A673 (cell line): ENCODE data around the gene ASTL. TPM values are rescaled to one million over a fixed set of nuclear protein-coding genes. Genes with fewer than 3 reads are reported as not detected.

Experiments
- BruUV-seq: library from RNA; stranded (reverse); fragments of 400-500 nt; replicated peaks from 2 replicates; lab custom pipeline; 2021; lab: Mats Ljungman, UMichigan
- CTCF ChIA-PET: fragments of 300-600 bp; sonication (Branson Sonifier 250); formaldehyde crosslinking; loops from one replicate; lab custom pipeline; 2022; ENCODE audit warnings: antibody characterized with exemption; lab: Charles Lee
- POLR2A ChIA-PET: fragments of 300-600 bp; sonication (Branson Sonifier 250); formaldehyde crosslinking; loops from one replicate; lab custom pipeline; 2022; ENCODE audit warnings: antibody characterized with exemption; ENCODE audit not compliant: low non-redundant PET; lab: Charles Lee
- DNase-seq: peaks from one replicate; pipeline ENCODE4 v3.0.0-alpha.2; 2015; ENCODE audit warnings: low spot score
- H3K27ac ChIP-seq: fragments of 200-600 bp; sonication (generic); 2 replicates; pipeline ENCODE4 v1.5.1; 2016; ENCODE audit warnings: mixed run types, low read depth, mild to moderate bottlenecking, mixed read lengths, antibody characterized with exemption, low read length; ENCODE audit not compliant: poor library complexity, severe bottlenecking
- H3K27me3 ChIP-seq: fragments of 200-600 bp; sonication (generic); replicated peaks from 2 replicates; pipeline ENCODE4 v1.6.1; 2017; ENCODE audit warnings: mixed run types, low read depth, mild to moderate bottlenecking, mixed read lengths, antibody characterized with exemption, low read length; ENCODE audit not compliant: insufficient read depth, poor library complexity
- H3K36me3 ChIP-seq: fragments of 200-600 bp; sonication (generic); 2 replicates; pipeline ENCODE4 v1.6.1; 2016; ENCODE audit warnings: mixed run types, mild to moderate bottlenecking, mixed read lengths, antibody characterized with exemption, low read length; ENCODE audit not compliant: insufficient read depth, poor library complexity, severe bottlenecking
- H3K4me1 ChIP-seq: fragments of 200-600 bp; sonication (generic); 2 replicates; pipeline ENCODE4 v1.6.1; 2017; ENCODE audit warnings: mixed run types, mild to moderate bottlenecking, mixed read lengths, antibody characterized with exemption, low read length; ENCODE audit not compliant: insufficient read depth, poor library complexity, severe bottlenecking
- H3K4me3 ChIP-seq: fragments of 200-600 bp; sonication (generic); 2 replicates; pipeline ENCODE4 v1.5.1; 2016; ENCODE audit warnings: low read depth, mixed run types, mild to moderate bottlenecking, mixed read lengths, low read length; ENCODE audit not compliant: poor library complexity, severe bottlenecking
- H3K9me3 ChIP-seq: fragments of 200-600 bp; sonication (generic); 2 replicates; pipeline ENCODE4 v1.6.1; 2016; ENCODE audit warnings: mixed run types, low read depth, mild to moderate bottlenecking, mixed read lengths, antibody characterized with exemption, low read length; ENCODE audit not compliant: poor library complexity, severe bottlenecking
- EZH2 ChIP-seq: fragments of 200-600 bp; sonication (generic); IDR thresholded peaks from 2 replicates; pipeline ENCODE4 v1.6.1; 2017; ENCODE audit warnings: borderline replicate concordance, low read depth, mild to moderate bottlenecking, mixed read lengths, antibody characterized with exemption, low read length; ENCODE audit not compliant: poor library complexity, severe bottlenecking
- intact Hi-C: fragments of 100-400 bp; cut with micrococcal nuclease; formaldehyde crosslinking; loops from one replicate; pipeline ENCODE4 v1.10.0; 2022; ENCODE audit not compliant: unreplicated experiment
- total RNA-seq: library from RNA; stranded (reverse); gene quantifications from 2 replicates; pipeline ENCODE4 v1.2.3, GENCODE V29; 2021
- TF ChIP-seq, protein P1 (sequence below): fragments of 300-800, 200-600 bp; sonication (generic); conservative IDR thresholded peaks from 2 replicates; pipeline ENCODE4 v1.5.1; 2017; ENCODE audit warnings: low read depth, mild to moderate bottlenecking, antibody characterized with exemption, low read length, moderate library complexity, mixed read lengths

Gene ASTL
- total RNA-seq, 1 experiment from 2014 or later = not detected

- BruUV-seq = no TSS peak
- Histone ChIP-seq H3K27me3 (peaks cover 10% of the 10 kb centered on the region), H3K4me3 (no peak overlapping the region), H3K9me3 (peaks cover 7% of the 10 kb centered on the region), H3K4me1 (no peaks in the 10 kb centered on the region), H3K27ac (no peak overlapping the region), H3K36me3 (no peaks in the 10 kb centered on the region)
- intact Hi-C loops = no loop called here
- no peak for DNase-seq
- ChIA-PET CTCF (no interaction called here), POLR2A (no interaction called here)
- TF ChIP-seq, protein P1, sequence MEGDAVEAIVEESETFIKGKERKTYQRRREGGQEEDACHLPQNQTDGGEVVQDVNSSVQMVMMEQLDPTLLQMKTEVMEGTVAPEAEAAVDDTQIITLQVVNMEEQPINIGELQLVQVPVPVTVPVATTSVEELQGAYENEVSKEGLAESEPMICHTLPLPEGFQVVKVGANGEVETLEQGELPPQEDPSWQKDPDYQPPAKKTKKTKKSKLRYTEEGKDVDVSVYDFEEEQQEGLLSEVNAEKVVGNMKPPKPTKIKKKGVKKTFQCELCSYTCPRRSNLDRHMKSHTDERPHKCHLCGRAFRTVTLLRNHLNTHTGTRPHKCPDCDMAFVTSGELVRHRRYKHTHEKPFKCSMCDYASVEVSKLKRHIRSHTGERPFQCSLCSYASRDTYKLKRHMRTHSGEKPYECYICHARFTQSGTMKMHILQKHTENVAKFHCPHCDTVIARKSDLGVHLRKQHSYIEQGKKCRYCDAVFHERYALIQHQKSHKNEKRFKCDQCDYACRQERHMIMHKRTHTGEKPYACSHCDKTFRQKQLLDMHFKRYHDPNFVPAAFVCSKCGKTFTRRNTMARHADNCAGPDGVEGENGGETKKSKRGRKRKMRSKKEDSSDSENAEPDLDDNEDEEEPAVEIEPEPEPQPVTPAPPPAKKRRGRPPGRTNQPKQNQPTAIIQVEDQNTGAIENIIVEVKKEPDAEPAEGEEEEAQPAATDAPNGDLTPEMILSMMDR = no peak
- no peak for TF ChIP-seq EZH2
Observed at GRCh38 chr2:96075199-96075771, 63.0 kb downstream of the ASTL start.

DNA sequence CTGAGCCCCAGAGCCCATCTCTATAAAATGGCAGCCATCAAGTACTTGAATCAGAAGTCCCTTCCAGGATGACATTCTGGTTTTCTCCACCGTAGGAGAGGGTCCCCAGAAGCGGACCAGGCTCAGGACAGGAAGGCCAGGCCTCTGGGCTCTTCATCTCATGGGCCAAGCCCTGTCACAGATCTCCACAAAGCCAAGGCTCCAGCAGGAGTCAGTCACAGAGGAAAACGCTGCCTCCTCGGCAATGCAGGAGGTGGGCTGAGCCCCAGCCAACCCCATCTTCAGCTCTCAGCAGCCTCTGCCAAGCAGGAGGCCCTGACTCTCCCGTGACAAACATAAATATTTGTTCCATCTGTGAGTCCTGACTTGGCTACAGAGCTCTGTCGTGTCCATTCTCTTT, 64.1 kb downstream of the ASTL start:
- no TSS peak for BruUV-seq
- no peak for TF ChIP-seq EZH2
- TF ChIP-seq, protein P1 = no peak
- Histone ChIP-seq H3K4me1 (no peaks in the 10 kb centered on the region), H3K9me3 (peaks cover 7% of the 10 kb centered on the region), H3K27ac (no peak overlapping the region), H3K36me3 (no peaks in the 10 kb centered on the region), H3K4me3 (no peak overlapping the region), H3K27me3 (peaks cover 4% of the 10 kb centered on the region)
- no peak for DNase-seq
- ChIA-PET POLR2A (no interaction called here), CTCF (no interaction called here)
- intact Hi-C loops = no loop called here

- intact Hi-C loops = no loop called here
- no peak overlapping the region for H3K4me3 ChIP-seq
- no peak overlapping the region for H3K27ac ChIP-seq
- TF ChIP-seq EZH2 = no peak
- TF ChIP-seq, protein P1 = no peak
- BruUV-seq = no TSS peak
- H3K9me3 ChIP-seq = peaks cover 7% of the 10 kb centered on the region
- ChIA-PET CTCF (no interaction called here), POLR2A (no interaction called here)
- no peak for DNase-seq
- H3K4me1 ChIP-seq = no peaks in the 10 kb centered on the region
- no peaks in the 10 kb centered on the region for H3K27me3 ChIP-seq
- no peaks in the 10 kb centered on the region for H3K36me3 ChIP-seq
Observed at GRCh38 chr2:96073170-96073775, 65.0 kb downstream of the ASTL start.

Other genes starting within 250 kb of the ASTL start
- gene ANKRD36C, start 146.7 kb downstream of the ASTL start, total RNA-seq = 30.1 and 35.7 TPM in 2 replicates
- gene GPAT2, start 103.6 kb downstream of the ASTL start, total RNA-seq = not detected in 2 replicates
- 0.11 TPM in 1 of 2 replicates, not detected in the other for gene ADRA2B, start 21.9 kb downstream of the ASTL start, total RNA-seq
- gene DUSP2, start 6.9 kb upstream of the ASTL start, total RNA-seq = 0.50 and 1.4 TPM in 2 replicates
- 189 and 201 TPM in 2 replicates for gene STARD7, start 70.3 kb upstream of the ASTL start, total RNA-seq
- gene TMEM127, start 127.5 kb upstream of the ASTL start, total RNA-seq = 23.6 and 25.5 TPM in 2 replicates
- gene CIAO1, start 127.7 kb upstream of the ASTL start, total RNA-seq = 76.8 and 79.7 TPM in 2 replicates
- 202 and 208 TPM in 2 replicates for gene SNRNP200, start 167.0 kb upstream of the ASTL start, total RNA-seq
- 23.5 and 23.9 TPM in 2 replicates for gene ITPRIPL1, start 186.8 kb upstream of the ASTL start, total RNA-seq
- 87.6 and 102 TPM in 2 replicates for gene NCAPH, start 197.3 kb upstream of the ASTL start, total RNA-seq